Psoas muscle (tissue), 8 donors: Measurements from ENCODE around the gene FXYD2. TPM values are rescaled to one million over a fixed set of nuclear protein-coding genes. Genes with fewer than 3 reads are reported as not detected.

Experiments
- ATAC-seq, 4 donors: fragments of 200-7000 bp; cut with Tn5 transposase; one replicate each; pipeline ENCODE4 v1.9.1; 2020; ENCODE audit warnings: moderate library complexity in 3 of 4, mild to moderate bottlenecking in 2 of 4
- DNase-seq, 2 donors: peaks; one replicate each; pipeline ENCODE4 v3.0.0-alpha.2; 2020
- H3K27ac ChIP-seq: fragments of 200-600 bp; one replicate; pipeline ENCODE4 v1.8.0; 2022
- H3K27me3 ChIP-seq, 3 donors: fragments of 200-600 bp in 1 of 3; one replicate each; pipeline versions ENCODE4 v1.6.1 to v1.8.0; 2013 to 2022; ENCODE audit warnings: low read length in 2 of 3, mild to moderate bottlenecking in 2 of 3, moderate library complexity in 1 of 3; ENCODE audit not compliant: insufficient read depth in 3 of 3
- H3K36me3 ChIP-seq, 2 donors: fragments of 200-600 bp in 1 of 2; one replicate each; pipeline versions ENCODE4 v1.6.1 to v1.8.0; 2013 to 2022; ENCODE audit warnings: low read depth in 1 of 2, mild to moderate bottlenecking in 1 of 2, moderate library complexity in 1 of 2; ENCODE audit not compliant: insufficient read depth in 1 of 2
- H3K4me1 ChIP-seq: fragments of 200-600 bp; one replicate; pipeline ENCODE4 v1.8.0; 2022
- H3K4me3 ChIP-seq: fragments of 200-600 bp; one replicate; pipeline ENCODE4 v1.8.0; 2022; ENCODE audit warnings: mild to moderate bottlenecking
- H3K9me3 ChIP-seq: fragments of 200-600 bp; one replicate; pipeline ENCODE4 v1.8.0; 2022
- WGBS, 3 donors: extraction: QIAGEN DNeasy Blood & Tissue Kit; methylation state at CpG; one replicate each; pipeline versions ENCODE4 v1.1.6 to v1.1.7; 2013; 5-methylcytosine and 5-hydroxymethylcytosine counted together
- intact Hi-C, 2 donors: fragments of 100-400 bp; cut with DNase I; formaldehyde crosslinking; loops; one replicate each; pipeline versions ENCODE4 v1.11.0 to v1.14.2; 2022
- polyA plus RNA-seq, 3 donors: library from polyadenylated mRNA; stranded (reverse); fragments of 200-250 nt; gene quantifications; one replicate each; pipeline ENCODE4 v1.2.3, GENCODE V29; 2013
- total RNA-seq, 4 donors: library from RNA; stranded (reverse); fragmentation: NEBNext Ultra II Directional in 2 of 4; extraction: Animal tissue kit (Norgen Biotek cat#: 25700) in 2 of 4; gene quantifications; one replicate each; pipeline versions ENCODE4 v1.2.1 to v1.2.4, GENCODE V29; 2021 to 2023
- TF ChIP-seq, protein P1 (sequence below): fragments of 200-600 bp; IDR thresholded peaks from one replicate; pipeline ENCODE4 v1.8.0; 2022; ENCODE audit warnings: antibody characterized with exemption
- donor health status: healthy with polysubstance abuse.
- donor health status: DM: no; HTN: no; CAD: no; lungs with moderate emphysema.
- donor health status: Bipolar disorder and iron deficiency.
- donor health status: healthy.
- donor health status: DM: yes; HTN: yes; CAD: no.
- donor health status: DM: no; HTN: no; CAD: no.
- donor health status: DM: no; HTN: no; CAD: no.
- donor health status: DM: yes; HTN: yes; CAD: no.

The FXYD2 gene
- total and polyA plus RNA-seq, 7 donors: 0.17 to 0.69 (median 0.42) TPM; not detected in 2

DNA sequence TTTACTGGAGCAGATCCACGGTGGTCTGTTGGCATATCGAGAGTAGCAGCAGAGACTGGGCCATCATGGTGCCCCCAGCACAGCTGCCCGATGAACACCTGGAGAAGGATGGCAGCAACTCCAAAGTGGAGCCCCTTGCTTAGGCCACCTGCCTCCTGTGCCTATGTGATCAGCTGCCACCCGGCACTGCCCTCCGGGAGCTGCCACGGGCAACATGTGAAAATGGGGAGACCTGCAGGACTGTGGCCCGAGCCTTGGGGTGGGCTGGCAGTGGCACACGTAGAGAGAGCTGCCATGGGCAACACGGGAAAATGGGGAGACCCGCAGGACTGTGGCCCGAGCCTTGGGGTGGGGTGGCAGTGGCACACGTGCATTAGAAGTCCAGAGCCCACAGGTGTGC, 3.1 kb downstream of the FXYD2 start:
- Histone ChIP-seq H3K4me1 (peaks cover 12% of the 10 kb centered on the region), H3K27ac (no peak overlapping the region), H3K9me3 (no peaks in the 10 kb centered on the region), H3K27me3 (no peaks in the 10 kb centered on the region), H3K36me3 (no peaks in the 10 kb centered on the region), H3K4me3 (no peak overlapping the region)
- ATAC-seq (no peak), DNase-seq (peak in 1 of 2 donors; percentile 42)
- TF ChIP-seq, protein P1, sequence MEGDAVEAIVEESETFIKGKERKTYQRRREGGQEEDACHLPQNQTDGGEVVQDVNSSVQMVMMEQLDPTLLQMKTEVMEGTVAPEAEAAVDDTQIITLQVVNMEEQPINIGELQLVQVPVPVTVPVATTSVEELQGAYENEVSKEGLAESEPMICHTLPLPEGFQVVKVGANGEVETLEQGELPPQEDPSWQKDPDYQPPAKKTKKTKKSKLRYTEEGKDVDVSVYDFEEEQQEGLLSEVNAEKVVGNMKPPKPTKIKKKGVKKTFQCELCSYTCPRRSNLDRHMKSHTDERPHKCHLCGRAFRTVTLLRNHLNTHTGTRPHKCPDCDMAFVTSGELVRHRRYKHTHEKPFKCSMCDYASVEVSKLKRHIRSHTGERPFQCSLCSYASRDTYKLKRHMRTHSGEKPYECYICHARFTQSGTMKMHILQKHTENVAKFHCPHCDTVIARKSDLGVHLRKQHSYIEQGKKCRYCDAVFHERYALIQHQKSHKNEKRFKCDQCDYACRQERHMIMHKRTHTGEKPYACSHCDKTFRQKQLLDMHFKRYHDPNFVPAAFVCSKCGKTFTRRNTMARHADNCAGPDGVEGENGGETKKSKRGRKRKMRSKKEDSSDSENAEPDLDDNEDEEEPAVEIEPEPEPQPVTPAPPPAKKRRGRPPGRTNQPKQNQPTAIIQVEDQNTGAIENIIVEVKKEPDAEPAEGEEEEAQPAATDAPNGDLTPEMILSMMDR: no peak
- intact Hi-C loops: no loop called here
- 92 to 93% (median 93%) methylated on average over 12 of the region's 12 CpGs for WGBS, 3 donors

- intact Hi-C loops: no loop called here
- ATAC-seq: no peak
- Histone ChIP-seq H3K4me1 (peaks cover 12% of the 10 kb centered on the region), H3K4me3 (no peak overlapping the region), H3K9me3 (no peaks in the 10 kb centered on the region), H3K27me3 (no peaks in the 10 kb centered on the region), H3K36me3 (no peaks in the 10 kb centered on the region), H3K27ac (no peak overlapping the region)
- DNase-seq: peak in 1 of 2 donors; percentile 12
- WGBS, 3 donors: 93 to 96% (median 94%) methylated on average over 10 of the region's 10 CpGs
- TF ChIP-seq, protein P1: no peak
Measured at GRCh38 chr11:117820516-117820915, 4.0 kb downstream of the FXYD2 start.

DNA sequence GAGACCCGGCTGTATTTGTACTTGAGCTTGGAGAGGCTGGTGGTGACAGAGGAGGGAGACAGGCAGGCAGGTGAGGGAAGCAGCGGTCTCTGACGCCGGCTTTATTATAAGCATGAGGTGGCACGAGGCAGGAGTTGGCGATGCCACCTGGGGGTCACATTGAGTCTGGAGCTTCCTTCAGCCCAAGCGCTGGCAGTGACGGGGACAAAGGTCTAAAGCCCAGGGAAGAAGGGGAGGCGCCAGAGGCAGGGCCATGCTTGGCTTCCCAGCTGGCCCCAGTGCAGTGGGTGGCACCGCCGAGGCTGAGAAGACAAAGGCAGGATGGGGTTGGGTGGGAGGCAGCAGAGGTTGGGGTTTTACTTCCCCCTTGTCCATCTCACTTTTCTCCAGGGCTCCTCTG, 4.5 kb downstream of the FXYD2 start:
- no peak overlapping the region for H3K4me3 ChIP-seq
- intact Hi-C loops: no loop called here
- no peak overlapping the region for H3K27ac ChIP-seq
- TF ChIP-seq, protein P1: no peak
- peaks cover 12% of the 10 kb centered on the region for H3K4me1 ChIP-seq
- H3K36me3 ChIP-seq: no peaks in the 10 kb centered on the region
- DNase-seq (peak in 1 of 2 donors; percentile 36), ATAC-seq (no peak)
- 85 to 89% (median 87%) methylated on average over 11 of the region's 11 CpGs for WGBS, 3 donors
- H3K27me3 ChIP-seq: no peaks in the 10 kb centered on the region
- no peaks in the 10 kb centered on the region for H3K9me3 ChIP-seq

GRCh38 chr11:117819096-117820040, 5.2 kb downstream of the FXYD2 start:
- Histone ChIP-seq H3K27me3 (no peaks in the 10 kb centered on the region), H3K36me3 (no peaks in the 10 kb centered on the region), H3K4me1 (peaks cover 12% of the 10 kb centered on the region), H3K4me3 (no peak overlapping the region), H3K27ac (no peak overlapping the region), H3K9me3 (no peaks in the 10 kb centered on the region)
- ATAC-seq (peak in 1 of 4 donors; percentile 44), DNase-seq (peak; percentile 69 to 71)
- 73 to 79% (median 75%) methylated on average over 10 of the region's 10 CpGs for WGBS, 3 donors
- TF ChIP-seq, protein P1: peak; percentile 22
- intact Hi-C loops: no loop called here
